HEK293 (cell line): ENCODE data around the gene RORB.
A peak's percentile ranks its signal among the peaks of the same experiment; 100 is the strongest.

ENCODE experiments used
- CTCF ChIA-PET: fragments of 350-600 bp; formaldehyde crosslinking; extraction: SDS; loops from one replicate; lab custom pipeline; 2021; ENCODE audit warnings: antibody characterized with exemption; lab: Yijun Ruan, JAX
- POLR2A ChIA-PET: fragments of 300-600 bp; formaldehyde crosslinking; extraction: SDS; loops from one replicate; lab custom pipeline; 2020; ENCODE audit warnings: antibody characterized with exemption, inconsistent platforms; lab: Yijun Ruan, JAX
- H3K27ac ChIP-seq: fragments of 200-500 bp; sonication (Bioruptor generic); 2 replicates; pipeline ENCODE4 v1.5.1; 2014; ENCODE audit warnings: low read depth, low read length, control low read depth, inconsistent platforms; ENCODE audit errors: extremely low read depth
- H3K36me3 ChIP-seq, 2 experiments: fragments of 200-500 bp in 1 of 2; sonication (Bioruptor generic) in 1 of 2; 1 replicate in 1 of 2; 2 replicates in 1 of 2; pipeline ENCODE4 v1.5.1; 2014 to 2017; ENCODE audit warnings: inconsistent platforms in 2 of 2, low read length in 2 of 2; ENCODE audit not compliant: control insufficient read depth in 2 of 2, insufficient read depth in 1 of 2
- H3K4me1 ChIP-seq: fragments of 200-500 bp; sonication (Bioruptor generic); 2 replicates; pipeline ENCODE4 v1.5.1; 2014; ENCODE audit warnings: mild to moderate bottlenecking, low read length, inconsistent platforms; ENCODE audit not compliant: control insufficient read depth, insufficient read depth
- H3K4me3 ChIP-seq: 2 replicates; pipeline ENCODE4 v1.5.1; 2011; ENCODE audit warnings: low read depth, mild to moderate bottlenecking, control low read depth, low read length, moderate library complexity
- H3K9me3 ChIP-seq: fragments of 200-500 bp; sonication (Bioruptor generic); 2 replicates; pipeline ENCODE4 v1.5.1; 2014; ENCODE audit warnings: low read depth, low read length, inconsistent platforms; ENCODE audit not compliant: control insufficient read depth, insufficient read depth
- GLI2 ChIP-seq: fragments of 450-650 bp; formaldehyde crosslinking; IDR thresholded peaks from 2 replicates; pipeline ENCODE4; 2017; ENCODE audit warnings: missing biosample characterization, missing genetic modification characterization, low read depth, borderline replicate concordance
- GLI4 ChIP-seq: fragments of 450-650 bp; formaldehyde crosslinking; IDR thresholded peaks from 2 replicates; pipeline ENCODE4 v1.5.1; 2016; ENCODE audit warnings: missing biosample characterization, missing genetic modification characterization
- HIC1 ChIP-seq: fragments of 450-650 bp; formaldehyde crosslinking; IDR thresholded peaks from 2 replicates; pipeline ENCODE4 v1.5.1; 2016; ENCODE audit warnings: missing biosample characterization, missing genetic modification characterization
- HOXD13 ChIP-seq: sonication (generic); formaldehyde crosslinking; IDR thresholded peaks from 2 replicates; pipeline ENCODE4 v1.8.0; 2022; ENCODE audit warnings: missing genetic modification reagents, borderline replicate concordance
- KLF8 ChIP-seq: fragments of 450-650 bp; formaldehyde crosslinking; IDR thresholded peaks from 2 replicates; pipeline ENCODE4 v1.5.1; 2016; ENCODE audit warnings: missing biosample characterization, missing genetic modification characterization
- MEIS1 ChIP-seq: sonication (generic); formaldehyde crosslinking; IDR thresholded peaks from 2 replicates; pipeline ENCODE4 v1.8.1; 2022; ENCODE audit warnings: missing genetic modification reagents, mild to moderate bottlenecking, borderline replicate concordance
- PRDM6 ChIP-seq: fragments of 450-650 bp; formaldehyde crosslinking; IDR thresholded peaks from 2 replicates; pipeline ENCODE4 v1.5.1; 2017; ENCODE audit warnings: missing biosample characterization, missing genetic modification characterization
- TCF7L2 ChIP-seq: IDR thresholded peaks from 2 replicates; pipeline ENCODE4 v1.6.1; 2011; ENCODE audit warnings: low read depth, mild to moderate bottlenecking, inconsistent platforms, low read length, moderate library complexity, borderline replicate concordance
- ZBTB49 ChIP-seq: fragments of 450-650 bp; formaldehyde crosslinking; IDR thresholded peaks from 2 replicates; pipeline ENCODE4 v1.5.1; 2016; ENCODE audit warnings: missing biosample characterization, missing genetic modification characterization, low read depth
- ZFHX2 ChIP-seq: fragments of 450-650 bp; formaldehyde crosslinking; conservative IDR thresholded peaks from 2 replicates; pipeline ENCODE4 v1.5.1; 2016; ENCODE audit warnings: missing biosample characterization, missing genetic modification characterization
- ZFP37 ChIP-seq: fragments of 450-650 bp; formaldehyde crosslinking; IDR thresholded peaks from 2 replicates; pipeline ENCODE4 v1.5.1; 2016; ENCODE audit warnings: missing biosample characterization, missing genetic modification characterization
- ZNF112 ChIP-seq: fragments of 450-650 bp; formaldehyde crosslinking; IDR thresholded peaks from 2 replicates; pipeline ENCODE4 v1.5.0; 2017; ENCODE audit warnings: missing biosample characterization, missing genetic modification characterization
- ZNF121 ChIP-seq: fragments of 450-650 bp; formaldehyde crosslinking; IDR thresholded peaks from 2 replicates; pipeline ENCODE4 v1.5.1; 2016; ENCODE audit warnings: missing biosample characterization, missing genetic modification characterization
- ZNF138 ChIP-seq: fragments of 450-650 bp; formaldehyde crosslinking; IDR thresholded peaks from 2 replicates; pipeline ENCODE4 v1.5.1; 2016; ENCODE audit warnings: missing biosample characterization, missing genetic modification characterization, borderline replicate concordance
- ZNF155 ChIP-seq: fragments of 450-650 bp; formaldehyde crosslinking; IDR thresholded peaks from 2 replicates; pipeline ENCODE4 v1.5.1; 2016; ENCODE audit warnings: missing biosample characterization, missing genetic modification characterization
- ZNF16 ChIP-seq: fragments of 450-650 bp; formaldehyde crosslinking; IDR thresholded peaks from 2 replicates; pipeline ENCODE4 v1.5.1; 2016; ENCODE audit warnings: low read depth, missing biosample characterization, missing genetic modification characterization
- ZNF48 ChIP-seq: fragments of 450-650 bp; formaldehyde crosslinking; IDR thresholded peaks from 2 replicates; pipeline ENCODE4 v1.5.1; 2016; ENCODE audit warnings: missing biosample characterization, missing genetic modification characterization
- ZNF488 ChIP-seq: fragments of 450-650 bp; formaldehyde crosslinking; IDR thresholded peaks from 2 replicates; pipeline ENCODE4 v1.5.1; 2016; ENCODE audit warnings: missing biosample characterization, missing genetic modification characterization
- ZNF514 ChIP-seq: fragments of 450-650 bp; formaldehyde crosslinking; IDR thresholded peaks from 2 replicates; pipeline ENCODE4 v1.5.1; 2016; ENCODE audit warnings: missing biosample characterization, missing genetic modification characterization
- ZNF558 ChIP-seq: fragments of 450-650 bp; formaldehyde crosslinking; IDR thresholded peaks from 2 replicates; pipeline ENCODE4 v1.5.1; 2016; ENCODE audit warnings: missing biosample characterization, missing genetic modification characterization
- ZNF561 ChIP-seq: fragments of 450-650 bp; IDR thresholded peaks from 2 replicates; pipeline ENCODE4 v1.5.1; 2018; ENCODE audit warnings: missing biosample characterization, missing genetic modification characterization, borderline replicate concordance

RORB gene

DNA sequence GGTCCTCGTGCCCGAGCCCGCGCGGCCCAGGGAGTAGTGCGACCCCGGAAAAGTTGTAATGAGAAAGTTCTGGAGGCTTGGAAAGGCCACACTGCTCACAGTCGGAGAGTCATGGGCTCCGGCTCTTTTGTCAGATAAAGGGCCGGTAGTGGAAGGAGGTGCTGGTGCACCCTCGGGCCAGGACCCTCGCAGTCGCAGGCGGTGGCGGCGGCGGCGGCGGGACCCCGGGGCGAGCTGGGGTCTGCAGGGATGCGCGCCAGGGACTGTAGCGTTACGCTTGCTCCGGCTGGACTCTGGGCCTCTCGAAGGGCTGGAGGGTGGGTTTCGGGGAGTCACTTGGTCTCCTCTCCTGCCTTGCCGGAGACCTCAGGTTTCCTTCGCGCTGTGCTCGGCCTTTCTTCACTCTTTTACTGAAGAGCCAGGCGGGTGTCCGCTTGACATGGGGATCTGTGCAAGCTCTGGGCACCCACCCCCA is 1.5 kb downstream of the RORB start:
- Histone ChIP-seq H3K9me3 (no peaks in the 10 kb centered on the region), H3K27ac (peak overlapping the region; percentile 0; the same call in 1 of the 2 replicates), H3K36me3 (no peaks in the 10 kb centered on the region), H3K4me3 (peak overlapping the region; percentile 66), H3K4me1 (no peaks in the 10 kb centered on the region)
- POLR2A ChIA-PET: no interaction called here
- CTCF ChIA-PET: no interaction called here
- no peak for TF ChIP-seq ZNF514

DNA sequence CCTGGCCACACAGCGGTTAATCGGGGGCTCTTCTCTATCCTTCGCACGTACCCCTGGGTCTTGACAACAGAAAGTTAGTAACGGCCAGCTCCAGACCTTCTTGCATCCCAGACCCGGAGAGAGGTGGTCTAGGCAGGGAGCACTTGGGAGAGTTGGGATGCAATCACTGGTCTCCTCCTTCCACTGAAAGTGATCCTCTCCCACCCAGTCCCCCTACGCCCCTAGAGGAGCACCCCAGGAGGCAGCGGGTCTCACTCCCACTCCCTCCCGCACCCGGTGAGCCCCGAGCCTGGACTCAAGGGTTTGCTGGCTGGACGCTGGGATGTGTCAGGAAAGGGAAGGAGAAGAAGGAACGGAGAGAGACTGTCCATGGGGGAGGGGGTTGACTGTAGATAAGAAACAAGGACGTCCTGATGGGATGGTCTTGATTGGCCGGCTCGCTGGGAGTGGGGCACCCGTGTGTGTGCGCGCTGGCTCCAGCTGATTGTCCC is 2.0 kb downstream of the RORB start:
- Histone ChIP-seq H3K9me3 (no peaks in the 10 kb centered on the region), H3K4me1 (no peaks in the 10 kb centered on the region), H3K4me3 (peak overlapping the region; percentile 66), H3K27ac (no peak overlapping the region), H3K36me3 (no peaks in the 10 kb centered on the region)
- CTCF ChIA-PET: no interaction called here
- POLR2A ChIA-PET: no interaction called here
- TF ChIP-seq ZBTB49 (tag by site-specific recombination) (no peak), HOXD13 (CRISPR knock-in tag) (no peak), ZNF561 (tag by site-specific recombination) (no peak), PRDM6 (no peak), ZNF16 (tag by site-specific recombination) (no peak), GLI4 (tag by site-specific recombination) (no peak)

- Histone ChIP-seq H3K36me3 (no peaks in the 10 kb centered on the region), H3K27ac (no peak overlapping the region), H3K9me3 (no peaks in the 10 kb centered on the region), H3K4me1 (no peaks in the 10 kb centered on the region), H3K4me3 (no peak overlapping the region)
- POLR2A ChIA-PET: no interaction called here
- CTCF ChIA-PET: no interaction called here
- TF ChIP-seq ZNF155 (tag by site-specific recombination) (no peak), KLF8 (tag by site-specific recombination) (no peak), ZNF16 (tag by site-specific recombination) (no peak), ZNF488 (tag by site-specific recombination) (no peak), MEIS1 (no peak), TCF7L2 (no peak), ZNF48 (no peak), ZNF121 (tag by site-specific recombination) (no peak), ZNF112 (tag by site-specific recombination) (no peak), HIC1 (tag by site-specific recombination) (no peak), ZFHX2 (tag by site-specific recombination) (no peak), ZNF558 (tag by site-specific recombination) (no peak), ZNF138 (no peak), GLI2 (tag by site-specific recombination) (no peak), ZFP37 (no peak), ZBTB49 (tag by site-specific recombination) (no peak)
Observed at GRCh38 chr9:74499770-74500583, 2.8 kb downstream of the RORB start.
